GM19025 (cell line): ENCODE data around the gene SRSF5.
"Not testable (repeated sequence)": the region's sequence is repeated elsewhere in the genome, so short reads cannot be mapped to it uniquely, and the experiment has no call there.

Source experiments
- ATAC-seq: cut with Tn5 transposase; IDR thresholded peaks from one replicate; pipeline ENCODE4 v1.9.1; 2021; ENCODE audit warnings: mild to moderate bottlenecking, low read depth, moderate library complexity; ENCODE audit not compliant: unreplicated experiment

Gene SRSF5

DNA sequence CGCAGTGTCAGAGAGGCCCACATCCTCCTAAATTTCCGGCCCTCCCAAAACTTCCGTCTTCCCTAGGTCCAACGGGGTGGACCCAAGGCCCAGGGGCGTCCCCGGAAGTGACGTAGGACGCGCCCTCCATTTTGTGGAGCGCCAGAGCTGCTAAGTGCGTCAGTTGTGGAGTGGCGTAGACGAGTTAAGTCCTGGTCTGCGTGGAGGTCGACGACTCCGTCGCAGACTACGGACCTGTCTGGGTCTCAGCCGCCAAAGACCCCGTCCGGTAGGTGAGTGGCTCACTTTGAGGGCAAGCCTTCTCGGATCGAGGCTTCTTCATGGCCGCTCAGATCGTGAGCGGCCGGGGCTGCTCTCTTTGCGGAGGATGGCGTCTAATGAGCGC lies at the start of gene SRSF5:
Gene SRSF5 (plus strand): TSS at position 159 of the 385 bp plus-strand sequence. CDS start 1,015 bp downstream, outside the sequence.
- ATAC-seq, result peak; percentile 72

DNA sequence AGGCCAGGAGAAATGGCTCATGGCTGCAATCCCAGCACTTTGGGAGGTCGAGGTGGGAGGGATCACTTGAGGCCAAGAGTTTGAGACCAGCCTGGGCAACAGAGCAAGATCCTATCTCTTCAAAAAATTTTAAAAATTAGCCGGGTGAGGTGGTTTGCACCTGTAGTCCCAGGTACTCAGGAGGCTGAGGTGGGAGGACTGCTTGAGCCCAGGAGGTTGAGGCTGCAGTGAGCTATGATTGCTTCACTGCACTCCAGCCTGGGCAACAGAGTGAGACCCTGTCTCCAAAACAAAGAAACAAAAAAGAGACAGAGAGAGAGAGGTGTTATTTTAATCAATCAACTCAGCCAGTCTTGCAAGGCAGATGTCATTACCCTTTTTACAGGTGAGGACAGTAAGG lies 48.3 kb upstream of the SRSF5 start:
- ATAC-seq, result not testable (repeated sequence)

DNA sequence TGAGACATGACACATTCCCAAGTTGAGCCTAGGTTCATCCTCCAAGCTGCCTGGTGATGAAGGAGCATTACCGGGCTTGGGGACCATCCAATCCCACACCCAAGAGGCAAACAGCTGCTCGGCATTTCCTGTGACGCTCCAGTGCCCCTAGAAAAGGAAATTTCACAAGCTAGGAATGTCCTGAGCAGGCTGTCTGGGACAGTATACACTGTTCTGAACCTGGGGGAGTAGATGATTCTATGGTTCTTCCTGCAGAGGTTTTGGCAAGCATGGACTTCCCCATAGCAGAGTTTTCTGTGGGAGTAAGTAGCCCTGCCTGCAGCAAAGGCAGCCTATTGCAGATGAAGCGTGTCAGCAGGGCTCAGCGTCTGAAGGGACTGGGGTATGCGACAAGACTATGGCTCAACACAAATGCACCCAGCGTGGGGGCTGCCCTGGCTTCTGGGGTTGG lies 47.4 kb upstream of the SRSF5 start:
- no peak for ATAC-seq

DNA sequence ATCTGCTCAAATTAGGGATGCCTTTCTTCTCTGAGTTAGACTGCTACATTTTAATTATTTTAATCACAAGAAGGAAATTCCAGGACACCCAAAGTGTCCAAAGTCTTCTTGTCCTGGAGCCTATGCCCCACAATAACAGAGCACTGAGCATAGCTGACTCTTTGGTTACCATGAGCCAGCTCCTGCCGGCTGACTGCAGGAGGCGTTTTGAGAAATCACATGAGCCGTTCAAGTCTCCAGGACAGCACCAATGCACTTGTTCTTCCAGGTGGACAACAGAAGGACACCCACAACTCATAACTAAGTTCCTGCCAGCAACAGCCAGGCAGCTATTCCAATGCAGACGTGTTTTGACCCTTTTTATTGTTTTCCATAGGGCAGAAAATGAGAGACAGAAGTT lies 46.0 kb upstream of the SRSF5 start:
- no peak for ATAC-seq

DNA sequence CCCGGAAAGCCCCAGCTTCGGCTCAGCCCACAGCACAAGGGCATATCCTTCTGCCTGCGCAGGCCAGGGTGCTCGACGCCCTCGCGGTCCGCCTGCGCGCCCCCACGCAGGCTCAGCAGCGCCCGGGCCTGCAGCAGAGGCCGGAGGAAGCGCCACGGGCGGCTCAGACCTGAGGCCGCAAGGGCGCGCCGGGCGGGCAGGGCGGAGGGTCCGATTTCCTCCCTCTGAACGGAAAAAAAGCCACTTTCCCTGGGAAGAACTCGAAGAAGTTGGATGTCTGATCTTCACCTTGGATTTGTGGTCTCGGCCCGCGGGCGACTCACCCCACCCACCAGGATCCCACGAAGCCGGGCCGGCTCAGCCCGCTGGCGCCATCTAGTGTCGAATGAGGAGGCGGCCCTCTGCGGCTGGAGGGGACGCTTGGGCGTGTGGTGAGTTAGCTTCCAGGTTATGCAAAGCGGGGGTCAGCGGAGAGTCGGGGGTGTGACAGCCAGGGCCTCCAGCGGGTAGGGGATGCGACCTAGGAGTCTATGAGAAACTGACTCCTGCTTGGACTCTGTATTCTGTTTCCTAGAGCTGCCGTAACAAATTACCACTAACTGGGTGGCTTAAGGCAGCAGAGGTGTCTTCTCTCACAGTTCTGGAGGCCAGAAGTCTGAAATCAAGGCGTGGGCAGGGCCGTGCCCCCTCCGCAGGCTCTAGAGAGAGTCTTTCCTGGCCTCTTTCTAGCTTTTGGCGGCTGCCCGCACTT lies 40.0 kb upstream of the SRSF5 start:
- ATAC-seq, result peak; percentile 86

DNA sequence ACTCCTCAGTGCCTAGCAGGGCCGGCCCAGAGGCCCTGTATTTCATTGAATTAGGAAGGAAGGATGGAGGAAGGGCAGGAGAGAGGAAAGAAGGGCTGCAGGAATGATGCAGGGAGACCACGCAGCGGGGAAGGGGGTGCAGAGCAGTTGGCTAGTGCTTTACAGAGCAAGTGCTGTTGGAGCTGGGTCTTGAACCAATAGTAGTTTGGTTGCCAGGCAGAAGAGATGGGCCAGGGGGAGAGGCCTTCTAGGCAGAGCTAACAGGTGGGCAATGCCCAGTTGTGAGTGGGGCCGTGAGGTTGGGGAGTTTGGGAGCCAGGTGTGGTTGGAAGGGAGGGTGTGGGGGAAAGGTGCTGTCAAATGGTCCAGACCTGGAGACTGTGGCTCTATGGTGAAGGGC lies 39.1 kb upstream of the SRSF5 start:
- no peak for ATAC-seq

DNA sequence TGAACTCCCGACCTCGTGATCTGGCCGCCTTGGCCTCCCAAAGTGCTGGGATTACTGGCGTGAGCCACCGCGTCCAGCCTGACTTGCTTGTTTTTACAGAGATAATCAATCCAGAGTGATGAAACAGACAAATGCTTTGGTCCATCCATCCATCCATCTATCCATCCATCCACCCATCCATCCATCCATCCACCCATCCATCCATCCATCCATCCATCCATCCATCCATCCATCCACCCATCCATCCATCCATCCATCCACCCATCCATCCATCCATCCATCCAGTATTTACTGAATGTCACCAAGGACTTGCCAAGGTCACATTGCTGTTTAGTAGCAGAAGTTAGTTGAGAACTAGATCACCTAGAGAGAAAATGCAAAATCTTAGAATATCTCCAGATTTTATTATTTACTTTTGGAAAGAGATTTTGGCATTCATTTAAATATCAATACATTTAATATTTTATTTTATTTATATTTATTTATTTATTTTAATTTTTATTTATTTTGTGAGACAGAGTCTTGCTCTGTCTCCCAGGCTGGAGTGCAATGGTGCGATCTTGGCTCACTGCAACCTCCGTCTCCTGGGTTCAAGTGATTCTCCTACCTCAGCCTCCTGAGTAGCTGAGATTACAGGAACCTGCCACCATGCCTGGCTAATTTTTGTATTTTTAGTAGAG lies 34.9 kb upstream of the SRSF5 start:
- ATAC-seq, result not testable (repeated sequence)

DNA sequence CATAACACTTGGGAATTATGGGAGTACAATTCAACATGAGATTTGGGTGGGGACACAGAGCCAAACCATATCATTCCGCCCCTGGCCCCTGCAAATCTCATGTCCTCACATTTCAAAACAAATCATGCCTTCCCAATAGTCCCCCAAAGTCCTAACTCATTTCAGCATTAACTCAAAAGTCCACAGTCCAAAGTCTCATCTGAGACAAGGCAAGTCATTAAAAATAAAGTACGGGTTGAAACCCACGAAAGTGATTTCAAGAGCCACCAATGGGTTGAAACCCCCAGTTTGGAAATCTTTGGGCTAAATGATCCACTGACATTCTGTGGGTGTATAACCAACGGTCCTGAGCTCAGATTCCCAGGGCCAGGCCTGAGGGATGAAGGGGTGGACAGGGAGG lies 30.5 kb upstream of the SRSF5 start:
- ATAC-seq, result not testable (repeated sequence)

DNA sequence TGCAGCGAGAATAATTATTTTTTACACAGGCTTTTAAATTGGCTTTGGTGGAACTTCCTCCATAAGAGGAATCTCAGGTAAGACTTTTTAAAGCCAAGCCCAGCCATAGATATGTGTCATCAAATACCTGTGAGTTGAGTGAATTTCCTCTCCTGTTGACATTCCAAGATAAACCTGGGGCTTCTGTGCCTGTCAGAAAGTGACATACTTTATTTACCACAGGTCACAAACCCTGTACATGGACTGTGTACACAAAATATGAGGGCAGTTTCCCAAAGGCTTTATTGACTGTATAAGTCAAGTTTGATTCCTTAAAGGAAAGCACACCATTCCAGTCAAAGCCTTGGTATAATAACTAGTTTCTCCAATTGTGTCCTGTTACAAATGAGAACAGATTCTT lies 25.9 kb upstream of the SRSF5 start:
- no peak for ATAC-seq

DNA sequence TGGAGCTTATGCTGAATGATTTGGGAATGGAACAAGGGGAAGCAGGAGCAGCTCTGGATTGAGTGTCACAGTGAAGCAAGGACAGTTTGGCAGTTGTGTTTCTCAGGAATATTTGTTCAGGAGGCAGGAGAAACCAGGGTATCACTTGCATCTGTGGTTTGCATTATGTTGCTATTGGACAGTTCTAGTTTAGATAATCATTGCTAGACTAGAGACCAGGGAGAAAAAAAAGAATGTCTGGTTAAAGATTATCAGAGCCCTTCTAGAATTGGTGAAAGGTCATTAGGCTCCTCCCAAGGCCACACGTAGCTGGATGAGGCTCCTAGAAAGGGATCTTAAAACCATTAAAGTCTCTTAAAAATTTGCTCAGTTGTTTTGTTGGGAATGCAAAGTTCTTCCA lies 17.0 kb upstream of the SRSF5 start:
- ATAC-seq, result peak; percentile 75

DNA sequence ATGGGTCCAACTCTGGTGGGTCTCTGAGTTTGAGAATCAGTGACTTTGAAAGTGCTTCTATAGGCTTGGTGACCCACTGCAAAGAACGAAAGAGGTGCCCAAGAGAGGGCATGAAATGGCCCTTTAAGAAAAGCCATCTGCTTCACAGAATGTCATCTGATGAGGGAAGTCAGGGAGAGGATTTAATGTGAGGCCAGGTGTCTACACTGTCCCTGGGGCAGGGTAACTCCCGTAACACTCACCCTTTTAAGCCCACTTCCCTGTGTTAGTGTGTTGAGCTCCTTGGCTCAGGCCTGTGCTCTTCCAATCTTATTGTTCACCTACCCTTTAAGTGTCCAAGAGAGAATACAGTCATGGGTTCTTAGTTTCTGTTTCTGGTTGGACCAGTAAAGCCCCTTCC lies 16.4 kb upstream of the SRSF5 start:
- no peak for ATAC-seq

DNA sequence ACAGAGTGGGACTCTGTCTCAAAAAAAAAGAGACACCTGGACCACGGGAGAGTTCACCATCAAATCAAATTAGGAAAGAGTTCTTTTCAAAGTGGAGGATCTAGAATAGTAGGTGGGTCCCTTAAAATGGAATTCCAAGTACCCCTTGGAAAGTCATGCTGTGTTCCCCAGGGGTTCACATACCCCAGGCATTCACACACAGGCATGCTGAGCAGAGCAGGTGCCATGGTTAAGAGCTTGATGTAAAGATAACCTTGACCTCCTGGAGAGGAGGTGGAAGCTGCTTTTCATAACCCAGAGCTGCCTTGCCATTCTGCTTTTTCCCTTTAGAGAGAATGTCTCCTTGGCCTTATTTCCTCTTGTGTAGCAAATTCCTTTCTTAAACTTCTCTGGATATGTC lies 14.2 kb upstream of the SRSF5 start:
- no peak for ATAC-seq

DNA sequence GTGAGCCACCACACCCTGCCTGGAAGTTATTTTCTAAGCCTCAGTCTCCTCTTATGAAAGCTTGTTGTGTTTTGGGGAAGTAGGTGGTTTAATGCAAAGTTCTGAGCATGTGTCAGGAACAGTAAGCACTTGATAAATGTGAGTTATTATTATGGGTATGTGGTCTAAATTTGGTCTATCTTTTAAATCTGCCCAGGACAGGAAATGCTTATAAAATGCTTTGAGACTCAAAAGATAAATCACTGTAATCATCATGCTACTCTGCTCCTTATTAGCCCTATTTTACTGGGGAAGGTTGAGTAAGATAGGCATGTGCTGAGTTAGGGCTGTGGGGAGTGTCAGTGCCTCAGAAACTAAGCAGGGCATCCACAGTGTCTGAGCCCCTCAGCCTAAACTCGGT lies 13.1 kb upstream of the SRSF5 start:
- ATAC-seq, result no peak

DNA sequence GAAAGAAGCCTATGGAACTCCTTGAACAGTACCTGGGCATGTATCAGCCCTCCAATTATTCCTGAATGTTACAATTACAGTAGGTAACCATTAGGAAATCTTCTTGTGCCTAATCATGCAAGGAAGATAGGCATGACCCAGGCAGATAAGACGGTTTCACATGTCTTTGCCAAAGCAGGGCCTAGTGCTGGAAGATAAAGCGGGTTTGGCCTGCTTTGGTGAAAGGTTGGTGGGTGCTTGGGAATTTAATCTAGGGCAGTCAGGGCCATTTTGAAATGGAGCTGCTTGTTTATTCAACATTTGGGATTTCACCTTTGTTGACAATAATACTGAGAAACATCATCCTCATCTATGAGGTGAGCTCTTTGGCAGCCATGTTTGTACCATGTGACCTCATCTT lies 12.5 kb upstream of the SRSF5 start:
- no peak for ATAC-seq

DNA sequence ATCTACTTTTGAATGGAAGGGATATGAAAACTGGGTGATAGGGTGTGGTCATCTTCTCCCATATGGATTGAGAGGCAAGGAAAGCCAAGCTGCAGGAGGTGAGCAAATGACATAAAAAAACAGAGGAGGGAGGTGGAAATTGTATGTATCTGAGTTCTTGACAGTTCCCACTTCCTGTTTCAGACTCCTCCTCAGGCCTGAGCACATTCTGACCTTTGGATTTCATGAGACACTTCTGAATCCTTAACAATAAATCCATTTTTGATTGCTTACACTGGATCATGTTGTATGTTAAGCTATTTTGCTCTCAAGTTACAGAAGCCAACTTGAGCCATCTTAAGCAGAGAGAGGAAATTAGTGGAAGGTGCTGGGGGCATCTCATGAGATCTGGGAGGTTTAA lies 11.6 kb upstream of the SRSF5 start:
- ATAC-seq, result no peak

DNA sequence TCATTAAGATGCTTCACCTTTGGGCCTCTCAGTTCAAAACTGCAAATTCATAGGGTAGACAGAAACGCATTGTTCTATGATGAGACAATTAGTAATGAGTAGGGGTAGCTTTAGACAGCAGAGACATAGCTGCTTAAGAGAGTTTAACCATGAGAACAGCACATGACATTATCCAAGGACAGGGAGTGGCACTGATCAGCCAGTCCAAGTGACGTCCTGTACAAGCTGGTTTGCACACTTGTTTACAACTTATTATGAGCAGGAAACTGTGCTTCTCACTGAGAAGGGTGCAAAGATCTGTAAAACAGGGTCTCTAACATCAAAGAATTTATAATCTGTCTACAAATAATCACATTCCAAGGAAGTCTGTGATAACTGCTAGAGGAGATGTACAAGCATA lies 11.2 kb upstream of the SRSF5 start:
- ATAC-seq, result no peak

DNA sequence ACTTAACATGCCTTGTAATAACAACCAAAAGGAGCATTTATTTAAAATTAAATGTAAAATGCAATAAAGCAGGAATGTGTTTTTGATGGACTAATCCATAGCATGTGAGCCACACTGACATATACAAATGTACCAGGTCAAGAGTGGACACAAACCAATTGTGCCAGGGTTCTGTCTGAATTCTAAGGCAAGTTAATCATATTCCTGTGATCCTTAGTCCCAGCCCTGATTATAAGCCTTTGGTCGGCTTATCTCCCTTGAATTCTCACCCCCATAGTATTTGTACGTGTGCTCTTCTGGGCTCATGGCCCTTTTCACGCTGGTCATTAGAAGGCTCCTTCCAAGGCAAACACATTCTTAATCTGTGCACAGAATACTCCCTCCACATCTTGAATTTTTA lies 10.6 kb upstream of the SRSF5 start:
- no peak for ATAC-seq

DNA sequence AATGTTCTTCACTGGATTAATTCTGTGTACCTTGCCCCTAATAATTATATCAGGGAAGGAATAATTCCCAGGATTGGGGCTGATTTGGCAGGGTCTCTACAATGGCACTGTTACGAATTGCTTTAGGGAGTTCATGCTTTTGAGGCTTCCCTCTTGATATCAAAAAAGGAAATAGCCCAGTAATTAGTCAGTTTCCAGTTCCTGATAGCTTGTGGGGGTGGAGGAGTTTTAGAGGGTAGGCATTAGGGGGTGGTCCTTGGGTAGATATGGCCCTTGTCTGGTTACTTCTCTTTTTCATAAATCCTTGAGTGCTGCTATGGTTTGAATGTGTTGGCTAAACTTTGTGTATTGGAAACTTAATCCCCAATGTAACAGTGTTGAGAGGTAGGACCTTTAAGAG lies 6.1 kb upstream of the SRSF5 start:
- ATAC-seq, result no peak

DNA sequence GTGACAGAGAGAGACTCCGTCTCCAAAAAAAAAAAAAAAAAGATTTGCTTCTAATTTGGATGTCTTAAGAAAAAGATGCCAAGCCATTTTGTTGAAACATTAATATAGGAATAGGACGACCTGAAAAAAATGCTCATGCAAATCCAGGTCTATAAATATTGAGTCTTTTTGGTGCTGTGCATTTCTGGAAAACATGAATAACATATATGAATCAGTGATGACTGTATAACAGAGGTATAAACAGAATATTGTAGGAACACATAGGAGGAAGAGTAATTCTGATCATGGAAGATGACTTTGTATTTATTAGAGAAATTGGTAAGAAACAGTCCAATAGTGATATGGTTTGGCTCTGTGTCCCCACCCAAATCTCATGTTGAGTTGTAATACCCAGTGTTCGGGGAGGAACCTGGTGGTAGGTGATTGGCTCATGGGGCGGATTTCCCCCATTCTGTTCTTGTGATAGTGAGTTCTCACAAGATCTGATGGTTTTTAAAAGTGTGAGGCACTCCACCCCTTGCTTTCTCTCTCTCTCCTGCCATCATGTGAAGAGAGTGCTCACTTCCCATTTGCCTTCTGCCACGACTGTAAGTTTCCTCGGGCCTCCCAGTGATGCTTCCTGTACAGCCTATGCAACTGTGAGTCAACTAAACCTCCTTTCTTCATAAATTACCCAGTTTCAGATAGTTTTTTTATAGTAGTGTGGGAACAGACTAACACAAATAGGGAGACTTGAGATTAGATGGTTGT lies 3.0 kb upstream of the SRSF5 start:
- ATAC-seq, result no peak

DNA sequence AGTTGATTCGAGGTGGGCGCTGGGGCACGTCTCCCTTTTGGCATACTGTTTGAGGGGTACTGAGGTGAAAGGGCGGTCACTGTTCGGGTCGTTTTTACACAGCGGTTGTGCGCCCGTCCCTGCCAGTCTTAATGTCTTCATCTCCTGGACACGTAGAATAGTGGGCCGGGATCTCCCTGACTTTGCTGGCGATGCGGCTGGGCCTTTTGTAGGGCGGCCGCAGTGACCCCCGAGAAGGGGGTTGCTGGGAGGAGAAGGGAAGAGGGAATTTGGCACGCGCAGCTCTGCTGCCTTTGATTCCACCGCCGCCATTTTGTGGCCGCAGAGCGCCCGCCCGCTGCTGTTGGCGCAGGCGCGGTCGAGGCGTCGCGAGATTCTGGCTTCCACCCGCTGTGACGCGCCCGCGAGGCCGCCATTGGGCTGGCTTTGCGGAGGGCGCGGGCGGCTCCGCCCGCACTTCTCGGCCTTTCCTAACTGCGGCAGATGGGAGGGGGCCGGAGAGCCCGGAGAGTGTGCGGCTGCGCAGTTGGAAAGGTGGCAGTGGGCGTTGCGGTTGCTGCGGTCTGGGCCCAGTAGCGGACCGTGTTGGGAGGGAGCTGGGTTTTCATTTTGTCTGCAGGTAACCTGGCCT lies 542 bp downstream of the SRSF5 start:
- peak; percentile 62 for ATAC-seq

DNA sequence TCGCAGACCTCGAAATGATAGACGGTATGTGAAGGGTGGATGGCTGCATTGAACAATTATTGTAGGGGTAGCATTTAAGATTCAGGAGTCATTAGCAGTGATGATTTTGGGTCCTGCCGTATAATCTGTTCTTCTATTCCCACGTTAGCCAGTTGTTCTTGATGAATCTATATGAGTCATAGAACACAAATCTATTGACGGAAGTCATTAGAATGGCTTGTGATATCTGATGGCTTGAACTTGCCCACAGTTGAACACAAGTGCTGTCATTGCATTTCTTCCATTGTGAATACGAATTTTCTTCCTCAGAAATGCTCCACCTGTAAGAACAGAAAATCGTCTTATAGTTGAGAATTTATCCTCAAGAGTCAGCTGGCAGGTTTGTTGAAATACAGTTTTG lies 1.9 kb downstream of the SRSF5 start:
- no peak for ATAC-seq
